ENCODE measurements around the gene S100A7. TPM values are rescaled to one million over a fixed set of nuclear protein-coding genes. Genes with fewer than 3 reads are reported as not detected.
"Not testable (repeated sequence)": the region's sequence is repeated elsewhere in the genome, so short reads cannot be mapped to it uniquely, and the experiment has no call there.

The S100A7 gene
- total RNA-seq, 1 donor from 2014 or later: not detected

DNA sequence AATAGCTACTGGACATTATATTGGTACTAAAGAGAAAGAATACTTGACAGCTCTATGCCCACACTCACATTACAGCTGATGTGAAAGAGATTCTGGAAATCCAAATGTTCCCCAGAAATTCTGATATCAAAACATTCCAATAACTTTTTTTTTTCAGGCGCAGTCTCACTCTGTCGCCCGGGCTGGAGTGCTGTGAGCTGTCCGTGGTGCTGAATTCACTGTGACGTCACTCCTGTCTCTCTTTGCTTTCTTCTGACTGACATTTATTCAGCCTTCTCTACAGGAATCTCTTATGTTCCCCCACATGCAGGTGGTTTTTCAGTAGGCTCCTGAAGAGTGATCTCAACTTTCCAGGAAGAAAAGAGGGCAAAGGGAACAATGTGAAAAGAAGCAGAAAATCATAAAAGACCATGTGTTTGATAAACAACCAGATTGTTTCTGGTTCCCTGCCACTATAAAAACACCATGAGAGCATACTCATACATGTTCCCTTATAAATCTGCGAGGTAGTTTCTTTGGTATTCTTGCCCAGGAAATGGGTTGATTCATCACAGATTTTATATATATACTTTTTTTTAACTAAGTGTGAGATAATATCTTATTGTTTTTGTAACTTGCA lies 37.9 kb downstream of the S100A7 start:
- peak; percentile 77 for DNase-seq
- TF ChIP-seq, protein P1, sequence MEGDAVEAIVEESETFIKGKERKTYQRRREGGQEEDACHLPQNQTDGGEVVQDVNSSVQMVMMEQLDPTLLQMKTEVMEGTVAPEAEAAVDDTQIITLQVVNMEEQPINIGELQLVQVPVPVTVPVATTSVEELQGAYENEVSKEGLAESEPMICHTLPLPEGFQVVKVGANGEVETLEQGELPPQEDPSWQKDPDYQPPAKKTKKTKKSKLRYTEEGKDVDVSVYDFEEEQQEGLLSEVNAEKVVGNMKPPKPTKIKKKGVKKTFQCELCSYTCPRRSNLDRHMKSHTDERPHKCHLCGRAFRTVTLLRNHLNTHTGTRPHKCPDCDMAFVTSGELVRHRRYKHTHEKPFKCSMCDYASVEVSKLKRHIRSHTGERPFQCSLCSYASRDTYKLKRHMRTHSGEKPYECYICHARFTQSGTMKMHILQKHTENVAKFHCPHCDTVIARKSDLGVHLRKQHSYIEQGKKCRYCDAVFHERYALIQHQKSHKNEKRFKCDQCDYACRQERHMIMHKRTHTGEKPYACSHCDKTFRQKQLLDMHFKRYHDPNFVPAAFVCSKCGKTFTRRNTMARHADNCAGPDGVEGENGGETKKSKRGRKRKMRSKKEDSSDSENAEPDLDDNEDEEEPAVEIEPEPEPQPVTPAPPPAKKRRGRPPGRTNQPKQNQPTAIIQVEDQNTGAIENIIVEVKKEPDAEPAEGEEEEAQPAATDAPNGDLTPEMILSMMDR (IDR thresholded peaks at IDR 0.05): no peak

DNA sequence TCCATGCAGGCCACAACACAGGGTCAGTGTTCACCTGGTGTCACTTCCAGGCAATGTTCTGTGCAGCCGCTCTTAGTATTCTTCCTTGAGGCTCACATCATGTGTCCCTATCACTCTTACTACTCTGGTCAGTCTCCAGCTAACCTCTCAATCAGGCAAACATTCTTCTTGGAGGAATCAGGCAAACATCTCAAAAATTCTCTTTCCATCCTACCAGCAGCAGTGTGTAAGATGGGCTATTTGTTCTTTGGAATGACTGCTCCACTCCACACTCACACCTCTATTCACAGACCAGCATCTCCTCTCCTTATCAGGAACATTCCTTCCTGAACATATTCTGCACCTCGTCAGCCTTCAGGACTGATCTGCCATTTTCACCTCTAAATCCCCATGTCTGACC lies 40.1 kb downstream of the S100A7 start:
- Histone ChIP-seq H3K27ac (no peak overlapping the region), H3K36me3 (no peaks in the 10 kb centered on the region), H3K4me3 (no peak overlapping the region), H3K27me3 (no peaks in the 10 kb centered on the region), H3K4me1 (no peaks in the 10 kb centered on the region), H3K9me3 (no peaks in the 10 kb centered on the region)
- ATAC-seq (no peak), DNase-seq (no peak)
- intact Hi-C loops (cut with DNase I): no loop called here
- TF ChIP-seq, protein P1 (IDR thresholded peaks at IDR 0.05): no peak

More for the DNA sequence above, 37.9 kb downstream of the S100A7 start:
- Histone ChIP-seq H3K4me1 (no peaks in the 10 kb centered on the region), H3K4me3 (no peak overlapping the region), H3K9me3 (no peaks in the 10 kb centered on the region), H3K27me3 (no peaks in the 10 kb centered on the region), H3K27ac (no peak overlapping the region), H3K36me3 (no peaks in the 10 kb centered on the region)
- intact Hi-C loops (cut with DNase I): no loop called here
- ATAC-seq: peak; percentile 79

DNA sequence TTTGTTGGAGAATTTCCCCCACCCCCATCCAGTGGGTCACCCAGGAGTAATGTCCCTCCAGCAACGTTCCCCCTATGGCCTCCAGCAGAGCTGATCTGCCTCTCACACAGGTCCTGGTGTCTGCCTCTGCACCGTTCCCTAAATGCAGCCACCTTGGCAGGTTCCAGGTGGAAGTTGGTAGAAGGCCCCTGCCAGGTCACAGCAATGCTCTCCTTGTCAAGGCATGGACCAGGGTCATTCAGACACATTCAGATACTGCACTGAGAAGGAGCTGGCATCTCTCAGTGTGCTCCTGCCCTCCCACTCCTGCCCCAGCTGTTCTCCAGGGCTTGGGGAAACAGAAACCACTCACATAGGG lies 41.0 kb downstream of the S100A7 start:
- H3K27ac ChIP-seq; DNase-seq; H3K27me3 ChIP-seq; H3K9me3 ChIP-seq; H3K4me1 ChIP-seq; ATAC-seq; H3K4me3 ChIP-seq; intact Hi-C loops (cut with DNase I); H3K36me3 ChIP-seq: not testable (repeated sequence)

DNA sequence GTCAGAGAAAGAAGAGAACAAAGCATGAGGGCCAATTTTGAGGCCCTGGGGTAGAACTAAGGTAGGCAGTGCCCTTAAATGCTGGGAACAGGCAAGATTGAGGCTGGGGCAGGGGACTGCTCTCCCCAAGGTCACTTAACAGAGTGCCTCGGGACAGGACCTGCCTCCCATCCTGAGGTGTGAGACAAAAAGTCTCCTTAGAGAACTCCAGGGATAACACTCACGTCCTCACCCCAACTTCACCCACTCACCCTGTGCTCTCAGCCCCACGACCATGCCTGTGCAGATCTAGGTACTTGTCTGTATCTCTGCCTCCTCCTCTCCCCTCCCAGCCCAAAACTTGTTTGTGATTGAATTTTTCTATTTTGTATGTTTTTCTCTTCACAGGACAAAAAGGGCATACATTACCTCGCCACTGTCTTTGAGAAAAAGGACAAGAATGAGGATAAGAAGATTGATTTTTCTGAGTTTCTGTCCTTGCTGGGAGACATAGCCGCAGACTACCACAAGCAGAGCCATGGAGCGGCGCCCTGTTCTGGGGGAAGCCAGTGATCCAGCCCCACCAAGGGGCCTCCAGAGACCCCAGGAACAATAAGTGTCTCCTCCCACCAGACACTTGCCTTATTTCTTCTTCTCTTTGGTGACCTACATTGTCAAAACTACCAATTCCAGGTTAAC lies 41.6 kb downstream of the S100A7 start:
- H3K36me3 ChIP-seq; H3K27ac ChIP-seq; intact Hi-C loops (cut with DNase I); ATAC-seq; H3K27me3 ChIP-seq; H3K4me1 ChIP-seq; H3K4me3 ChIP-seq; DNase-seq; H3K9me3 ChIP-seq: not testable (repeated sequence)

DNA sequence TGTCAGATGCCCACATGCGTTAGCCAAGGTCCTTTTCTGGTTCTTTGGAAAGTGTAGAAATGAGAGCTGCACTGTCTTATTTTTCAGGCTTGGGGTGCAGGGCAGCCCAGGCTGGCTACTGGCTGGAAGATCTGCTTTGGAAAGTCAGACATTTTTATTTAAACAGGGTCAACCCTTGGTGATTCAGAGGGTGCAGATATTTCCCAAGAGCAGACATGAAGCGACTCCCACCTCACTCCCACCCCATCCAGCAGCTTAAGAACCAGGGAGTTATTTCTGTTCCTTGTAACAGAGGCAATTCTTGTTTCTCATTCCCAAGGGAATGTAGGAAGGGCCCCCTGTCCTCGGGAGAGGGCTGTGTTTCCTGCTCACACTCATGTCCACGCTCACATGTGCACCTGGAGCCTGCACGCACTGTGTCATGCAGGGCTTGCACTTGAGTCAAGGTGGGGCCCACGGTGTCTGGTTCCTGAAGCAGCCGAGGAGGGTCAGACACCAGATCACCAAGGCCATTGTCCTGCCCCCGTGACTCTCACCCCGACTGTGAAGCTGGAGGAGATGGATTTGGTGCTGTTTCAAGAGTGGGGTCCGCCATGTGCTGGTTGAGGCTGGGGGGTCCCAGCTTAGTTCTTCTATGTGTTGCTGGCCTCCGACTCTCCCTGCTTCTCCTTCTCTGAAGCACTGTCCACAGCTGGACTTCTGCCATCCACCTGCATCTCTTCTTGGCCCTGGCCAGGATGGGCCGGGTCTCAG lies 43.1 kb downstream of the S100A7 start:
- ATAC-seq: no peak

DNA sequence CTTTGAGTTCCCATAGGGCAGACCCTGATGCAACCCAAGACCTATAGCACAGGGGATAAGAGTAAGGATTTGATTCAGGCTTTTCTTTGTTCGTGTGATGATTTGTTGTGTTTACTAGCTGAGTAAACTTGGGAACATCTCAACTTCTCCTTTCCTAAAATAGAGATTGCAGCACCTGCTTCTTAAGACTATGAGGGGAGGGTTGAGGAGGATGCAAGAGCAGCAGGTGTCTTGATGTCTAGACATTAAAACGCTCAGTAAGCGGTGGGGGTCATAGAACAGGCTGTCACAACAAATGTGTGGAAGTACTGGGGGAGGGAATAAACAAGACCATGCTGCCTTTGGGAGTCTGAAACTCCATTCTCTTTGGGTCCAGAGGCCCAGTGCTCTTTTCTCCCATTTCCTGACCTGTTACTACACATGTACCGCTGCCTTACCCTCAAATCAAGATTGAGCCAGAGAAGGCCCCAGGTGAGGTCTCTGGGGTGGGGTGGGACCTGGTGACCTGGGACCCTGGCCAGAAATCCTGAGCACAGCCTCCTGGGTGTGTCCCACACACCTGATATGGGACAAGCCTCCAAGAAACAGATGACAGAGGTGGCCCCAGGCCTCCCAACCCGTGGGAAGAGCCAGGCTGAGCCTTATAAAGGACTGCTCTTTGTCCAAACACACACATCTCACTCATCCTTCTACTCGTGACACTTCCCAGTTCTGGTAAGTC lies 44.4 kb downstream of the S100A7 start, which contains the start of gene S100A7A:
Gene S100A7A, plus strand, starts transcription at position 671 of the 721 bp plus-strand sequence. CDS start 1,563 bp downstream, outside the sequence.
- H3K36me3 ChIP-seq: no peaks in the 10 kb centered on the region
- H3K27me3 ChIP-seq: no peaks in the 10 kb centered on the region
- ATAC-seq: no peak
- H3K4me3 ChIP-seq: no peak within 1 kb of the TSS
- no peak for DNase-seq
- H3K4me1 ChIP-seq: no peaks in the 10 kb centered on the region
- TF ChIP-seq, protein P1 (IDR thresholded peaks at IDR 0.05): no peak
- H3K27ac ChIP-seq: no peak within 1 kb of the TSS
- no peaks in the 10 kb centered on the region for H3K9me3 ChIP-seq
- intact Hi-C loops (cut with DNase I): no loop called here

More for the DNA sequence above, 43.1 kb downstream of the S100A7 start:
- TF ChIP-seq, protein P1 (IDR thresholded peaks at IDR 0.05): no peak
- intact Hi-C loops (cut with DNase I): no loop called here
- Histone ChIP-seq H3K36me3 (no peaks in the 10 kb centered on the region), H3K27ac (no peak overlapping the region), H3K27me3 (no peaks in the 10 kb centered on the region), H3K4me1 (no peaks in the 10 kb centered on the region), H3K4me3 (no peak overlapping the region), H3K9me3 (no peaks in the 10 kb centered on the region)
- DNase-seq: no peak

DNA sequence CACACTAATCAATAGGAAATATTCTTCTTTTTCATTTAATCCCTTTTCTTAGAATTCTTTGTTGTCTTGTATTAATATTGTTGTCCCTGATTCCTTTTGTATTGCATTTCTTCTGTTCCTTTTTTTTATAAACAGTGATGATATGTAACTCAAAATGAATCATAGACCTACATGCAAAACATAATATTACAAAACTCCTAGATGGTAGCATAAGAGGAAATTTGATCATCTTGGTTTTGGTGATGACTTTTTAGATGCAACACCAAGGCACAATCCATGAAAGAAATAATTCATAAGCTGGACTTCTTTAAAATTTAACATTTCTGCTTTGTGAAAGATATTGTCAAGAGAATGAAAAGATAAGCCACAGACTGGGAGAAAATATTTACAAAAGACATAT lies 46.5 kb downstream of the S100A7 start:
- not testable (repeated sequence) for H3K27ac ChIP-seq

More for the DNA sequence above, 46.5 kb downstream of the S100A7 start:
- H3K4me3 ChIP-seq; H3K27me3 ChIP-seq; H3K4me1 ChIP-seq; DNase-seq; intact Hi-C loops (cut with DNase I); ATAC-seq; H3K9me3 ChIP-seq; H3K36me3 ChIP-seq: not testable (repeated sequence)

Data from upper lobe of right lung (tissue), 1 donor.